8988T (cell line): Measurements from ENCODE around the gene MTUS2.
"Not testable (repeated sequence)": the region's sequence is repeated elsewhere in the genome, so short reads cannot be mapped to it uniquely, and the experiment has no call there.

ENCODE experiments used
- DNase-seq: peaks from one replicate; pipeline ENCODE4 v3.0.0; 2011

The MTUS2 gene

GRCh38 chr13:29171244-29171643 lies 351.1 kb downstream of the MTUS2 start:
- DNase-seq: no peak

DNA sequence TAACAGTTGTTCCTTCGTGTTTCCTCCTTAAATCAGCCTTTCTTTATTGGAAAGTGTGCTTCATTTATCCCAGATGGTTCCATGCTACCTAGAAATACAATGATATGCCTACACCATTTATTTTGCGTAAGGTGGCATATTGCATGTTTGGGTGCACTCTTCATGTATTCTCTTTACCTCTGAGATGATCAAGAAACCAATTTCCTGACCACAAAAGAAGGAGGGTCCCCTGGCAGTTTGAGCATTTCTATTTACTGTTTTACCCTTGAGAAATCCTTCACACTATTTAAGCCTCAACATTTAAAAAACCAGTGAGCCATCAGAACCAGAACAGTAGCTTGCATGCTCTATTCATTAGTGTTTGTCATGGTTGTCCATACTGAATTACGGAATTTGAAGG lies 354.0 kb downstream of the MTUS2 start:
- no peak for DNase-seq

- DNase-seq: no peak
These were observed 355.2 kb downstream of the MTUS2 start for GRCh38 chr13:29175250-29175873.

- no peak for DNase-seq
These were observed 359.9 kb downstream of the MTUS2 start for GRCh38 chr13:29180055-29180454.

- no peak for DNase-seq
These were observed 362.1 kb downstream of the MTUS2 start for GRCh38 chr13:29182216-29182615.

DNA sequence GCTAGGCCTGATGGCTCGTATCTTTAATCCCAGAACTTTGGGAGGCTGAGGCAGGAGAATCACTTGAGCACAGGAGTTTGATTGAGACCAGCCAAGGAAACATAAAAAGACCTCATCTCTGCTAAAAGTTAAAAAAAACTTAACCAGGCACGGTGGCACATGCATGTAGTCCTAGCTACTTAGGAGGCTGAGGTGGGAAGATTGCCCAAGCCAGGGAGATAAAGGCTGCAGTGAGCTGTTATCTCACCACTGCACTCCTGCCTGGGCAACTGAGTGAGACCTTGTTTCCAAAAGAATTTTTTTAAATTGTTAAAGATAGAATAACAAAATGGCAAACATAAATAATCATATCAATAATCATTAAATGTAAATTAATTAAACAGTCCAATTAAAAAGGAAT lies 365.8 kb downstream of the MTUS2 start:
- no peak for DNase-seq

GRCh38 chr13:29187584-29187983 lies 367.4 kb downstream of the MTUS2 start:
- no peak for DNase-seq

GRCh38 chr13:29190298-29190697 lies 370.2 kb downstream of the MTUS2 start:
- DNase-seq: no peak

- no peak for DNase-seq
These were observed 372.9 kb downstream of the MTUS2 start for GRCh38 chr13:29193083-29193482.

DNA sequence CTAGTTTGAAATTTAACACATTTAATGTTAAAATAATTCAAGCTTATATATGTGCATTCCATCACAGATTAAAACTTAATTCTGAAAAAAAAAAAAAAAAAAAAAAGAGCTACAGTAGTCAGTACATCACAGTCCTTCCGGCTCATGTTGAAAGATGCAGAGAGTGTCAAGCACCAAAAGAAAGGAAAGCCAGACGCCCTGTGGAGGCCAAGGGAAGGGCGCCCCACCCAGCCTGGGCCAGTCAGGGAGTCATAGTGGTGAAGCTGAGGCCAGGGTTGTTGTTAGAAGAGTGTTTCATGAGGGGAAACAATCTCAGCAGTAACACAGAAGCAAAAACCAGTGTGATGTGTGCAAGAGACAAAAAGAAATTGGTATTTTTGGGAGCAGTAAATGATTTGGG lies 375.3 kb downstream of the MTUS2 start:
- no peak for DNase-seq

- DNase-seq: no peak
These were observed 376.4 kb downstream of the MTUS2 start for GRCh38 chr13:29196409-29197074.

DNA sequence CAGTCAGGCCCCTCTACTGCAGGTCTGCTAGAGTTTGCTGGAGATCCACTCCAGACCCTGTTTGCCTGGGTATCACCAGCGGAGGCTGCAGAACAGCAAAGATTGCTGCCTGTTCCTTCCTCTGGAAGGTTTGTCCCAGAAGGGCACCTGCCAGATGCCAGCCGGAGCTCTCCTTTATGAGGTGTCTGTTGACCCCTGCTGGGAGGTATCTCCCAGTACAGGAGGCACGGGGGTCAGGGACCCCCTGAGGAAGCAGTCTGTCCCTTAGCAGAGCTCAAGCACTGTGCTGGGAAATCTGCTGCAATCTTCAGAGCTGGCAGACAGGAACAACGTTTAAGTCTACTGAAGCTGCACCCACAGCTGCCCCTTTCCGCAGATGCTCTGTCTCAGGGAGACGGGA lies 382.6 kb downstream of the MTUS2 start:
- not testable (repeated sequence) for DNase-seq

- no peak for DNase-seq
These were observed 384.5 kb downstream of the MTUS2 start for GRCh38 chr13:29204651-29205050.

- DNase-seq: no peak
These were observed 390.5 kb downstream of the MTUS2 start for GRCh38 chr13:29210676-29211075.

GRCh38 chr13:29211162-29211561 lies 391.0 kb downstream of the MTUS2 start:
- DNase-seq: not testable (repeated sequence)

DNA sequence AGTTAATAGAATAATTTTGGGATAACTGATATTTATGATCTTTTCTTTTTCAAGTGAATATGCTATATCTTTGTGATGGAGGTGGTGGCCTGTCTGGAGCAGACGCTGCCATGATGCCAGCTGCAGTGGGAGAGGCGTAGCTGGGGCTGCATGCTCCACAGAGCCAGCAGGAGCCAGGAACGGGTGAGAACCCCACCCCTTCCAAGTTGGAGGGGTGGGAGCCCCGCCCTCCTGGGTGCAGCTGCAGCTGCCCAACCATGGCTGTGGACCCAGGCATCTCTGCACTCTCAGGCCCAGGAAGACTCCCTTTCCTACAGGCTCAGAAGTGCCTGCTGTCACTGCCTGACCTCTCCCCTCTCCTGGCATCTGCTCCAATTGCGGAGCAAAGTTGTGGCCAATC lies 402.3 kb downstream of the MTUS2 start:
- no peak for DNase-seq

DNA sequence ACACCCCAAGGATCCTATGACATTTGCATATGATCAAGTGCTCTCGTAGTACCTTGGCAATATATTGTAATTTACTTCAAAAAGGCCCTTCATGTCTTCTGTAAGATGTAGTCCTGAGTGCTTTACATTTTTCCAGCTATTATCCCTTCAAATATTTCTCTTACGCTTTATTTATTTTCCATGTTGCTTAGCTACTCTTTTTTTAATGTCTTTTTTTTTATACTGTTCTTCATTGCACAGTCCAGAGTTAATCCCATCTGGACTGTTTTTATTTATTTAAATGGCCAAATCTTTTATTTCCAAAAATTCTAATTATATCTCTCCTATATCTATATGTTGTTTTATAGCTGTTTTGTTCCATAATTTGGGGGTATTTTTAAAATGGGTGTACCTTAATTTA lies 404.1 kb downstream of the MTUS2 start:
- no peak for DNase-seq

DNA sequence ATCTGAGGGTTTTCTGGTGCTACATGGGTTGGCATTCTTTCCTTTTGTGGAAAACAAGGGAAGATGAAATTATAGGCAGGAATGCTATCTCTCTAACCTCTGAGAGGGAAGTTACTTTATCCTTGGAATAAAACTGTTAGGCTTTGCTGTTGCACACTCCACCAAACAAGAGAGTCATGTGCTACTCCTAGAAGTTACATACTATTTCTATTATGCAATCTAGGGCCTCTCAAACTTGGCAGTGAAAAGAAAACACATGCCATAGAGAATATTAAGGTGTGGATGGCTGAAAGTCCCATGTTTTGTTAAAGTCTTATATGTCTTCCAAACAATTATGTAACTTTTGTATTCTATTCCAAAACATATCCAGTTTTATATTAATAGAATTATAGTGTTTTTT lies 407.4 kb downstream of the MTUS2 start:
- no peak for DNase-seq

DNA sequence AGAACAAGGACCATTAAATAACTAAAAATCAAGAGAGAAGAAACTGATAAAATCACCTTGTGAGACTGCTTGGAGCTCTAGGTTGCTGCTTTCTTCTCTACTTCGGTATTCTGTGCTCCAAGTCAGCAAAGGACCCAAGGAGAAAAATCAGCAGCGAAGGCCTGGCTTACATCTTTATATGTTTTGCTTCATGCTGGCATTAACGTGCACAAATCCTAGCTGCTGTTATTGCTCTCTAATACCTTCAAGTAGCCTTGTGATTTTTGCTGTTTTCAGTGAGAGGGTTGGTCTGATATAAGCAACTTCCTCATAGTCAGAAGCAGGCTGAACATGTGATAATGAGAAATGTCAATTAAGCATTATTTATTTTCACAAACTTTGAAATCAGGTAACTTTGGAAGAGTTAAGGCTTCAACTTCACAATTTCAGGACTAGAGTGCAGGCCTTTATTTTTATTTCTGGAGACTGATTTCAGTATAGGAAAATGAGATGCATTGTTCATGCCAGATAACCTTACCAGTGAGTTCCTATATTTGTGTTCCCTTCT lies 410.2 kb downstream of the MTUS2 start:
- no peak for DNase-seq

GRCh38 chr13:29239653-29240525 lies 419.8 kb downstream of the MTUS2 start:
- no peak for DNase-seq

GRCh38 chr13:29254626-29255370 lies 434.7 kb downstream of the MTUS2 start:
- no peak for DNase-seq

DNA sequence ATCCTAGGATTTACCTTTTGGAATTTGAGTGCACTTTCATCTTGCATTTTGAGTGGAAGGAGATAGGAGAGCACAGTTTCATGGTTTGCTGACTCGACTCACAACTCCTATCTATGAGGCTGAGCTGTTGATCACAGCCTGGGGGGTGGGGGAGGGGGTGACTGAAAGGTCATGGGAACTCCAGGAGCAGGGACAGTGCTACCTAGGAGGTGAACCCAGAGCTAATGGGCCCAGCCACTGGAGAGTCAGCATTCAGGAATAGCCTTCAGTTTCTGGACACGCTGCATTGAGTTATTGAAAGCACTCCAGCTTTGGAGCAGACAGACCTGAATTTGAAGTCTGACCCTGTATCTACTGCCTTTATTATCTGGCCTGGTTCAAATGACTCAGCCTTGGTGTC lies 435.4 kb downstream of the MTUS2 start:
- no peak for DNase-seq

DNA sequence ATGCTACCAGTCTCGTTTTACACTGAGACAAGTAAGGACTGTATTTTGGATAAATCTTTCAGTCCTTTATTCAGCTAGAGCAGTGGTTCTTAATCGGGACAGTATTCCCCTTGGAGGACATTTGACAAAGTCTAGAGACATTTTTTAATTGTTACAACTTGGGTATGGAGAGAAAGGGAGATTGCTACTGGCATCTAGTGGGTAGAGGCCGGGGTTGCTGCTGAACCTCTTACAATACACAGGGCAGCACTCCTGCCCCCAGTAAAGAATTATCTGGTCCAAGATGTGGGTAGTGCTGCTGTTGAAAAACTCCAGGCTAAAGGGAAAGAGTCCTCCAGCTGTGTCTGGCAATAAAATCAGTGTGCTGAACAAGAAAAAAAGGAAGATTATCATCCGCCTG lies 440.5 kb downstream of the MTUS2 start:
- DNase-seq: no peak
